ENCODE data around the gene DPM3. TPM values are rescaled to one million over a fixed set of nuclear protein-coding genes. Genes with fewer than 3 reads are reported as not detected.
A peak's percentile ranks its signal among the peaks of the same experiment; 100 is the strongest.
"Not testable (repeated sequence)": the region's sequence is repeated elsewhere in the genome, so short reads cannot be mapped to it uniquely, and the experiment has no call there.

Gene DPM3
- total and polyA plus RNA-seq, 4 experiments from 2014 or later, result 51.6 to 119 (median 77.2) TPM

DNA sequence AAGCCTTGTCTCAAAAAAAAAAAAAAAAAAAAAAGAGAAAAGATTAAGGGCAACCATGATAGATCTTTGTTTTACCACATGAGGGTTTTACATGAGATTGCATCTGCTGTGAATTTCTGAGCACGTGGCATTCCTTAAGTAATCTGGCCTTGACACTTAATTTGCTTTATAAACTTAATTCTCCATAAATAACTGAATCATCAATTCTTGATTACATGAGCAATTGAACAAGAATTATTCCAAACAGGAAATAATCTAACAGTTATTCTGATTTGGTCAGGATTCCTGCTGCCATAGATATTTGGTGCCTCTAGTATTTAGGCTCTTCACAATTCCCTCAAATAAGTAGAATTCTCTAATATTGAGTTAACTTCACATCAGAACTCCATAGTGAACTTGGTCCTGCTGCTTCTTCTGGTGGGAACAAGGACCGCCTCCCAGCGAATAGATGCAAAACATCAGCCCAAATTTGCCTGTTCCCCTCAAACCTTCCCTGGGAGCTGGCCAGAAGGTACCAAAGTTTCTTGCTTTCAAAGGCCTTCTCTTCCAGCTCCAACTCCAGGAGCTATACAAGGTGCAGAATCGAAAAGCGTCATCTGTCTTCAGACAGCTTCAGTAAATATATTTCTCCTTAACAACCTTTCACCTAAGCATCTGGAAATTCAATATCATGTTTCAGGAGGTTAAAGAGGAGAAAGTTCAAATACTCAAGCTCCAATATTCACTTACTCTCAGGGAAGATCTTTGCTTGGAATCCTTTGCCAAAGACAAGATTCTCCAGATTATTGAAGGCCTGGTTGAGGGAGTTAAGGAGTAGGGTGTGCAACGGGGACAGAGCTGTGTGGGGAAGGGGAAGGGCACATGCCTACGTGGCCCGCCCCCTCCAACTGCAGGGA, 31.8 kb upstream of the DPM3 start:
- Mint-ChIP-seq H3K4me1 (peaks cover 37 to 68% (median 54%) of the 10 kb centered on the region in 4 donors), H3K4me3 (peak overlapping the region; percentile 96 to 100 (median 99)), H3K27me3 (no peaks in the 10 kb centered on the region), H3K36me3 (peaks cover 15 to 39% of the 10 kb centered on the region in 2 donors), H3K9me3 (peaks cover 0 to 2% (median 0%) of the 10 kb centered on the region in 8 donors), H3K27ac (peak overlapping the region; percentile 97 to 100 (median 99))
- DNase-seq, result no peak
- Histone ChIP-seq H3K4me3 (ENCODE audit: low read length in 2 of 2) (peak overlapping the region; percentile 83 to 93), H3K9me3 (ENCODE audit: control insufficient read depth in 1 of 2, low read length in 2 of 2) (no peaks in the 10 kb centered on the region), H3K36me3 (ENCODE audit: insufficient read depth, low read length) (peaks cover 21% of the 10 kb centered on the region), H3K27ac (ENCODE audit: low read depth, low read length) (peak overlapping the region; percentile 87), H3K4me1 (ENCODE audit: insufficient read depth, low read length) (peaks cover 57% of the 10 kb centered on the region), H3K27me3 (ENCODE audit: insufficient read depth, low read length) (no peaks in the 10 kb centered on the region)
- POLR2A ChIA-PET (ENCODE audit: partially characterized antibody), result interaction anchor here (1.0 to 4.6 kb wide), 15 partner anchors 22 to 235 kb away, joined by 3 to 35 read pairs (median 7); partner anchors contain the start of genes ADAM15, EFNA4, MTX1 and PMVK
- intact Hi-C loops (cut with micrococcal nuclease), result loop anchor here (2.0 to 10.0 kb wide), 4 partner anchors 35 to 153 kb away; partner anchors contain the start of genes MTX1, RUSC1 and THBS3
- CTCF ChIA-PET (ENCODE audit: partially characterized antibody), result interaction anchor here (0.8 to 12.5 kb wide), 27 partner anchors 9 to 679 kb away, joined by 3 to 229 read pairs (median 7); partner anchors contain the start of genes ADAM15, MTX1, PBXIP1 and SLC50A1

DNA sequence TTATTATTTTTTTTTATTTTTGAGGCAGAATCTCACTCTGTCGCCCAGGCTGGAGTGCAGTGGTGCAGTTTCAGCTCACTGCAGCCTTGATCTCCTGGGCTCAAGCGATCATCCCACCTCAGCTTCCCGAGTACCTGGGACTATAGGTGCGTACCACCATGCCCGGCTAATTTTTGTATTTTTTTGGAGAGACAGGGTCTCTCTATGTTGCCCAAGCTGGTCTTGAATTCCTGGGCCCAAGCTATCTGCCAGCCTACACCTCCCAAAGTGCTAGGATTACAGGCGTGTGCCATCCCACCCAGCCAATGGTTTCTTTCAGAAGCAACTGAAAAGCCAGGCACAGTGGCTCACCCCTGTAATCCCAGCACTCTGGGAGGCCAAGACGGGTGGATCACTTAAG, 30.5 kb upstream of the DPM3 start:
- H3K9me3 Mint-ChIP-seq, result peaks cover 0 to 2% (median 0%) of the 10 kb centered on the region in 8 donors
- H3K9me3 ChIP-seq (ENCODE audit: control insufficient read depth in 1 of 2, low read length in 2 of 2), result no peaks in the 10 kb centered on the region
- peaks cover 18% of the 10 kb centered on the region for H3K36me3 ChIP-seq (ENCODE audit: insufficient read depth, low read length)
- H3K27me3 Mint-ChIP-seq, result no peaks in the 10 kb centered on the region
- H3K4me3 Mint-ChIP-seq, result no peak overlapping the region
- peaks cover 46% of the 10 kb centered on the region for H3K4me1 ChIP-seq (ENCODE audit: insufficient read depth, low read length)
- H3K27ac ChIP-seq (ENCODE audit: low read depth, low read length), result no peak overlapping the region
- H3K27ac Mint-ChIP-seq, result peak overlapping the region in 2 of 7 donors; percentile 13 to 36
- peaks cover 15 to 31% of the 10 kb centered on the region in 2 donors for H3K36me3 Mint-ChIP-seq
- DNase-seq, result no peak
- intact Hi-C loops (cut with micrococcal nuclease), result loop anchor here (5.0 to 10.0 kb wide), 3 partner anchors 36 to 154 kb away; partner anchors contain the start of genes MTX1, RUSC1 and THBS3
- no peak overlapping the region for H3K4me3 ChIP-seq (ENCODE audit: low read length in 2 of 2)
- peaks cover 31 to 60% (median 45%) of the 10 kb centered on the region in 4 donors for H3K4me1 Mint-ChIP-seq
- H3K27me3 ChIP-seq (ENCODE audit: insufficient read depth, low read length), result no peaks in the 10 kb centered on the region
- ChIA-PET CTCF (ENCODE audit: partially characterized antibody) (interaction anchor here (1.2 to 12.5 kb wide), 3 partner anchors 22 to 86 kb away, joined by 4 to 229 read pairs (median 145); no protein-coding TSS in a partner anchor), POLR2A (ENCODE audit: partially characterized antibody) (interaction anchor here (1.0 to 1.1 kb wide), 2 partner anchors 35 to 120 kb away, joined by 3 to 4 read pairs; partner anchors contain the start of genes ADAM15 and SLC50A1)

DNA sequence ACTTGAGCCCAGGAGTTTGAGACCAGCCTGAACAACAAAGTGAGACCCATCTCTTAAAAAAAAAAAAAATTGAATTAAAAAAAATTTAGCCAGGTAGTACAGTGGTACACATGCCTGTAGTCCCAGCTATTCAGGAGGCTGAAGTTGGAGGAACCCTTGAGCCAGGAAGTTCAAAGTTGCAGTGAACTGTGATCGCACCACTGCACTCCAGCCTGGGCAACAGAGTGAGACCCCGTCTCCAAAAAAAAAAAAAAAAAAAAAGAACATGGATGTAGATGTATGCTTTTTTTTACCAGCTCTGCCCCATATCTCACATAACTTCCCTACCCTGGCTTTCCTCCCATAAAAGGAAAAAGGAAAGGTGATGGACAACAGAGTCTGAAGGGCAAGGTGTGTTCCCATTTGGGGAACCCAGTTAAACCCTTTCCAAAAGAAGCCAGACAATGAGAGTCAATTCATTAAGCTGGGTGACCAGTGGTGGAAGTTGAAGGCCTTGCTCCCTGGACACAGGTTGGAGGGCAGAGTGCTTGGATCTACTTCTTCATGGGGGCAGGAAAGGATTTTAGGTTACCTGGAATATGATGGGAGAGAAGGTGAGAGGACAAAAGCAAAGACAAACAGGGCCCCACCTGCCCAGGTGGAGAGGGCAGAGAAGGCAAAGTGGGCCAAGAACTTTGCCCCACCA, 29.9 kb upstream of the DPM3 start:
- H3K4me3 ChIP-seq (ENCODE audit: low read length in 2 of 2), result no peak overlapping the region
- Mint-ChIP-seq H3K4me3 (peak overlapping the region in 5 of 8 donors; percentile 9 to 54 (median 36)), H3K9me3 (peaks cover 0 to 2% (median 0%) of the 10 kb centered on the region in 8 donors), H3K36me3 (peaks cover 15 to 31% of the 10 kb centered on the region in 2 donors), H3K4me1 (peaks cover 31 to 55% (median 44%) of the 10 kb centered on the region in 4 donors), H3K27me3 (no peaks in the 10 kb centered on the region), H3K27ac (peak overlapping the region in 3 of 7 donors; percentile 13 to 74 (median 70))
- CTCF ChIA-PET (ENCODE audit: partially characterized antibody), result interaction anchor here (1.1 to 12.5 kb wide), 4 partner anchors 23 to 85 kb away, joined by 3 to 229 read pairs (median 74); no protein-coding TSS in a partner anchor
- peaks cover 18% of the 10 kb centered on the region for H3K36me3 ChIP-seq (ENCODE audit: insufficient read depth, low read length)
- H3K27ac ChIP-seq (ENCODE audit: low read depth, low read length), result no peak overlapping the region
- POLR2A ChIA-PET (ENCODE audit: partially characterized antibody), result interaction anchor here (1.0 to 1.1 kb wide), 2 partner anchors 34 to 119 kb away, joined by 3 to 4 read pairs; partner anchors contain the start of genes ADAM15 and SLC50A1
- H3K9me3 ChIP-seq (ENCODE audit: control insufficient read depth in 1 of 2, low read length in 2 of 2), result no peaks in the 10 kb centered on the region
- intact Hi-C loops (cut with micrococcal nuclease), result loop anchor here (5.0 to 10.0 kb wide), 3 partner anchors 37 to 155 kb away; partner anchors contain the start of genes MTX1, RUSC1 and THBS3
- DNase-seq, result no peak
- H3K4me1 ChIP-seq (ENCODE audit: insufficient read depth, low read length), result peaks cover 40% of the 10 kb centered on the region
- H3K27me3 ChIP-seq (ENCODE audit: insufficient read depth, low read length), result no peaks in the 10 kb centered on the region

DNA sequence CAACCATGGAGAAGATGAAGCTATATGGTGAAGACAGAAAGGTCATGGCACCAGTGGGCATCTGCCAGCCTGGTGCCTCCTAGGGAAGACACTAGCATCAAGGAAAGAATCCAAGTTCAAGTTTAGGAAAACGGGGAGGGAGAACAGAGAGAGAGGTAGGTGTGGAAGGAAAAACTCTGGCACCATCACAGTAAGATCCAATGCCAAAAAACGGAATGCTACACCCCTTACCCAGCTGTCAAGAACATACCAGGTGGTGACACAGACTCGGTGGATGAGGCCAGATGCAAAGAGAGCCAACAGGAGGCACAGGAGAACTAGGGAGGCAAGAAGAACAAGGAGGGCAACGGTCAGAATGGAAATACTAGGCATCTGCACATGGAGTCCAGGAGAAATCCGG, 29.2 kb upstream of the DPM3 start:
- Mint-ChIP-seq H3K4me1 (peaks cover 25 to 48% (median 39%) of the 10 kb centered on the region in 4 donors), H3K36me3 (peaks cover 15 to 31% of the 10 kb centered on the region in 2 donors), H3K4me3 (peak overlapping the region in 1 of 8 donors; percentile 49), H3K27me3 (no peaks in the 10 kb centered on the region), H3K9me3 (peaks cover 0 to 2% (median 0%) of the 10 kb centered on the region in 8 donors), H3K27ac (peak overlapping the region in 4 of 7 donors; percentile 3 to 83 (median 60))
- Histone ChIP-seq H3K27ac (ENCODE audit: low read depth, low read length) (no peak overlapping the region), H3K4me1 (ENCODE audit: insufficient read depth, low read length) (peaks cover 33% of the 10 kb centered on the region), H3K27me3 (ENCODE audit: insufficient read depth, low read length) (no peaks in the 10 kb centered on the region), H3K4me3 (ENCODE audit: low read length in 2 of 2) (no peak overlapping the region), H3K9me3 (ENCODE audit: control insufficient read depth in 1 of 2, low read length in 2 of 2) (no peaks in the 10 kb centered on the region), H3K36me3 (ENCODE audit: insufficient read depth, low read length) (peaks cover 18% of the 10 kb centered on the region)
- DNase-seq, result no peak
- intact Hi-C loops (cut with micrococcal nuclease), result no loop called here
- ChIA-PET POLR2A (ENCODE audit: partially characterized antibody) (interaction anchor here (0.9 to 1.3 kb wide), 3 partner anchors 34 to 105 kb away, joined by 3 to 4 read pairs (median 3); no protein-coding TSS in a partner anchor), CTCF (ENCODE audit: partially characterized antibody) (interaction anchor here (1.1 to 12.5 kb wide), 8 partner anchors 14 to 84 kb away, joined by 3 to 229 read pairs (median 6); no protein-coding TSS in a partner anchor)

DNA sequence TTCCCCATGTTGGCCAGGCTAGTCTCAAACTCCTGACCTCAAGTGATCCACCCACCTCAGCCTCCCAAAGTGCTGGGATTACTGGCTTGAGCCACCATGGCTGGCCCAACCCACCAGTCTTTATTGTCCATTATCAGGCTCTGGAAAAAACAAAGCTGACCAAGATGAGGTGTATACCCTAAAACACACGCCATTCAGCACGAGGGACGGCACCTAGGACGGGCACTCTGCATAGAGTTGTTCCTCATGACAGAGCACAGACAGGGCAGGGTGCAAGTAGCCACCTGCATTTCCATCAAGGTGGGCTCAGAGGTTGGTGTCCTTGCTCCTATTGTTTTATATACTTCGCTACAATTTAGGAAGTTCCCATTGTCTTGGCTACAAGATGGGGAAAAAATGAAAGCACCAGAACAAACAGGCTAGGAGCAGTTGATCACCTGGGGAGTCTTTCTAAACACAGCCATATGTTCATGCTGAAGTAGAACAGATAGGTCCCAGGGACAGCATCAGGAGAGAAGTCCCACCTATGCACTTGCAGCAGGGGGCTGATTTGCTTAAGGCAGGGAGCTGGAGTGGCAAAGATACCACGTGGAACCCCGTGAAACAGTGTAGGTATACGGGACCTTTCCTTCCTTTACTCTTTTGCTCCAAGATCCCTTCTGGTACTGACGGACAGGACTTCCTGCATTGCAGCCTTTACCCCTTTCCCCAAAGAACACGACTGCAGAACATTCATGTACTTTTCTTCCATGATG, 28.3 kb upstream of the DPM3 start:
- H3K27ac ChIP-seq (ENCODE audit: low read depth, low read length), result no peak overlapping the region
- peaks cover 18% of the 10 kb centered on the region for H3K36me3 ChIP-seq (ENCODE audit: insufficient read depth, low read length)
- DNase-seq, result no peak
- H3K4me3 ChIP-seq (ENCODE audit: low read length in 2 of 2), result no peak overlapping the region
- peaks cover 29% of the 10 kb centered on the region for H3K4me1 ChIP-seq (ENCODE audit: insufficient read depth, low read length)
- no peaks in the 10 kb centered on the region for H3K9me3 ChIP-seq (ENCODE audit: control insufficient read depth in 1 of 2, low read length in 2 of 2)
- H3K36me3 Mint-ChIP-seq, result peaks cover 15 to 28% of the 10 kb centered on the region in 2 donors
- no peaks in the 10 kb centered on the region for H3K27me3 ChIP-seq (ENCODE audit: insufficient read depth, low read length)
- ChIA-PET POLR2A (ENCODE audit: partially characterized antibody) (interaction anchor here (0.9 to 2.1 kb wide), 4 partner anchors 34 to 104 kb away, joined by 3 to 14 read pairs (median 4); no protein-coding TSS in a partner anchor), CTCF (ENCODE audit: partially characterized antibody) (interaction anchor here (0.6 to 12.5 kb wide), 17 partner anchors 9 to 374 kb away, joined by 3 to 229 read pairs (median 5); partner anchors contain the start of gene SLC50A1)
- H3K4me1 Mint-ChIP-seq, result peaks cover 21 to 39% (median 34%) of the 10 kb centered on the region in 4 donors
- peak overlapping the region in 2 of 7 donors; percentile 35 to 59 for H3K27ac Mint-ChIP-seq
- no peaks in the 10 kb centered on the region for H3K27me3 Mint-ChIP-seq
- peaks cover 0 to 2% (median 0%) of the 10 kb centered on the region in 8 donors for H3K9me3 Mint-ChIP-seq
- no peak overlapping the region for H3K4me3 Mint-ChIP-seq
- intact Hi-C loops (cut with micrococcal nuclease), result no loop called here

DNA sequence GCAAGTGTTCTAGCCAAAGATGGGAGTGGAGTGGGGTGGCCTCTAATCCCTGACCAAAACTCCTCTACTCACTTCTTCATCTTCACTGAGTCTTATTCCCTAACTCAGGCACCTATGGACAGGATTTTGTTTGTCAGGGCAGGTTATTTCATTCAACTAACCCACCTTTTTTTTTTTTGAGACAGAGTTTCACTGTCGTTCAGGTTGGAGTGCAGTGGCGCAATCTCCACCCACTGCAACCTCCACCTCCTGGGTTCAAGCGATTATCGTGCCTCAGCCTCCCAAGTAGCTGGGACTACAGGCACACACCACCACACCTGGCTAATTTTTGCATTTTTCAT, 27.7 kb upstream of the DPM3 start:
- Mint-ChIP-seq H3K4me1 (peaks cover 15 to 33% (median 29%) of the 10 kb centered on the region in 4 donors), H3K4me3 (peak overlapping the region in 2 of 8 donors; percentile 18 to 61), H3K36me3 (peaks cover 15 to 25% of the 10 kb centered on the region in 2 donors), H3K27ac (peak overlapping the region in 4 of 7 donors; percentile 14 to 70 (median 50))
- H3K27me3 Mint-ChIP-seq; H3K27ac ChIP-seq (ENCODE audit: low read depth, low read length); DNase-seq; intact Hi-C loops (cut with micrococcal nuclease); H3K27me3 ChIP-seq (ENCODE audit: insufficient read depth, low read length); H3K9me3 ChIP-seq (ENCODE audit: control insufficient read depth in 1 of 2, low read length in 2 of 2); H3K9me3 Mint-ChIP-seq; H3K4me3 ChIP-seq (ENCODE audit: low read length in 2 of 2): not testable (repeated sequence)
- CTCF ChIA-PET (ENCODE audit: partially characterized antibody), result interaction anchor here (0.7 to 12.5 kb wide), 15 partner anchors 9 to 374 kb away, joined by 3 to 229 read pairs (median 5); partner anchors contain the start of gene SLC50A1
- H3K36me3 ChIP-seq (ENCODE audit: insufficient read depth, low read length), result peaks cover 18% of the 10 kb centered on the region
- POLR2A ChIA-PET (ENCODE audit: partially characterized antibody), result interaction anchor here (0.7 to 2.1 kb wide), 2 partner anchors 22 to 77 kb away, joined by 3 to 14 read pairs; no protein-coding TSS in a partner anchor
- H3K4me1 ChIP-seq (ENCODE audit: insufficient read depth, low read length), result peaks cover 25% of the 10 kb centered on the region
